A549 (cell line): ENCODE results near the gene SUPT5H. TPM values are rescaled to one million over a fixed set of nuclear protein-coding genes. Genes with fewer than 3 reads are reported as not detected.

Experiments
- ATAC-seq, 2 experiments: fragments of 200-7000 bp in 1 of 2; fragments of >200 bp in 1 of 2; cut with Nextera tagmentation in 1 of 2; cut with Tn5 transposase in 1 of 2; 3 replicates each; pipeline versions ENCODE4 v1.8.0 to v1.9.1; 2018 to 2020; ENCODE audit warnings: mild to moderate bottlenecking in 1 of 2, moderate library complexity in 1 of 2
- CTCF ChIA-PET: fragments of 300-600 bp; sonication (Branson Sonifier 250); formaldehyde crosslinking; extraction: SDS; loops from one replicate; lab custom pipeline; 2021; ENCODE audit warnings: antibody characterized with exemption, inconsistent platforms; lab: Yijun Ruan, JAX
- POLR2A ChIA-PET: fragments of 350-600 bp; formaldehyde crosslinking; extraction: SDS; loops from one replicate; lab custom pipeline; 2021; ENCODE audit warnings: antibody characterized with exemption, inconsistent platforms; lab: Yijun Ruan, JAX
- DNase-seq, 2 experiments: peaks; one replicate each; pipeline versions ENCODE4 v3.0.0 to v3.0.0-alpha.2; 2011 to 2016; ENCODE audit warnings: low read depth in 1 of 2, low spot score in 1 of 2
- FAIRE-seq: peaks from 2 replicates; lab custom pipeline; 2011; peaks lifted over from hg19 to GRCh38; lab: Jason Lieb, UNC
- H3K27ac ChIP-seq, 2 experiments: fragments of >200 bp; sonication (Bioruptor Twin); formaldehyde crosslinking; 3 replicates each; pipeline ENCODE4 v1.5.1; 2016 to 2017
- H3K4me1 ChIP-seq: fragments of >200 bp; sonication (Bioruptor Twin); formaldehyde crosslinking; 3 replicates; pipeline ENCODE4 v1.6.1; 2016
- H3K4me2 ChIP-seq: fragments of >200 bp; sonication (Bioruptor Twin); formaldehyde crosslinking; 3 replicates; pipeline ENCODE4 v1.6.1; 2016
- H3K4me3 ChIP-seq: fragments of >200 bp; sonication (Bioruptor Twin); formaldehyde crosslinking; 3 replicates; pipeline ENCODE4 v1.5.1; 2016
- H3K9me3 ChIP-seq: fragments of >200 bp; sonication (Bioruptor Twin); formaldehyde crosslinking; 3 replicates; pipeline ENCODE4 v1.6.1; 2016
- CBX2 ChIP-seq: fragments of 200-600 bp; sonication (generic); IDR thresholded peaks from 2 replicates; pipeline ENCODE4 v1.6.1; 2016; ENCODE audit warnings: low read depth, mild to moderate bottlenecking, borderline replicate concordance
- CEBPB ChIP-seq, 2 experiments: fragments of >200 bp in 1 of 2; sonication (Bioruptor Twin) in 1 of 2; formaldehyde crosslinking in 1 of 2; IDR thresholded peaks; 2 replicates each; pipeline ENCODE4 v1.6.1; 2012 to 2016
- CHD2 ChIP-seq: fragments of 150-350 bp; IDR thresholded peaks from 2 replicates; pipeline ENCODE4 v1.6.1; 2014; ENCODE audit warnings: low read length; ENCODE audit not compliant: partially characterized antibody
- CHD4 ChIP-seq: fragments of 200-600 bp; sonication (generic); IDR thresholded peaks from 2 replicates; pipeline ENCODE4 v1.6.1; 2016; ENCODE audit warnings: antibody characterized with exemption, mild to moderate bottlenecking, borderline replicate concordance
- E2F6 ChIP-seq: IDR thresholded peaks from 2 replicates; pipeline ENCODE4 v1.6.1; 2012; ENCODE audit warnings: low read depth, borderline replicate concordance
- ESRRA ChIP-seq: fragments of 150-350 bp; IDR thresholded peaks from 2 replicates; pipeline ENCODE4 v1.6.1; 2014; ENCODE audit warnings: mild to moderate bottlenecking, low read length, borderline replicate concordance
- FOSB ChIP-seq: fragments of 250-450 bp; sonication (Bioruptor Pico); IDR thresholded peaks from 2 replicates; pipeline ENCODE4 v1.5.0; 2020; ENCODE audit warnings: mild to moderate bottlenecking, moderate library complexity
- GATA3 ChIP-seq: IDR thresholded peaks from 2 replicates; pipeline ENCODE4 v1.6.1; 2012; ENCODE audit warnings: borderline replicate concordance
- HDAC2 ChIP-seq: fragments of 200-600 bp; sonication (generic); IDR thresholded peaks from 2 replicates; pipeline ENCODE4 v1.6.1; 2016
- HES2 ChIP-seq: fragments of >200 bp; sonication (Bioruptor Twin); formaldehyde crosslinking; IDR thresholded peaks from 2 replicates; pipeline ENCODE4 v1.6.1; 2016
- JUNB ChIP-seq: fragments of >200 bp; sonication (Bioruptor Twin); formaldehyde crosslinking; IDR thresholded peaks from 2 replicates; pipeline ENCODE4 v1.6.1; 2016
- KDM1A ChIP-seq: fragments of 200-600 bp; sonication (generic); IDR thresholded peaks from 2 replicates; pipeline ENCODE4 v1.6.1; 2016; ENCODE audit warnings: low read depth, mild to moderate bottlenecking
- MAZ ChIP-seq: fragments of 150-350 bp; IDR thresholded peaks from 2 replicates; pipeline ENCODE4 v1.6.1; 2014; ENCODE audit warnings: antibody characterized with exemption, low read depth, low read length, borderline replicate concordance
- NR3C1 ChIP-seq: fragments of >200 bp; sonication (Bioruptor Twin); formaldehyde crosslinking; IDR thresholded peaks from 3 replicates; pipeline ENCODE4 v1.6.1; 2017
- POLR2AphosphoS2 ChIP-seq: conservative IDR thresholded peaks from 2 replicates; pipeline ENCODE4 v1.6.1; 2012; ENCODE audit warnings: low read length, improper control_type of control experiment, inconsistent platforms
- REST ChIP-seq: fragments of 200-600 bp; sonication (generic); IDR thresholded peaks from 2 replicates; pipeline ENCODE4 v1.6.1; 2016; ENCODE audit warnings: antibody characterized with exemption, mild to moderate bottlenecking, moderate library complexity
- RNF2 ChIP-seq: fragments of 200-600 bp; sonication (generic); IDR thresholded peaks from 2 replicates; pipeline ENCODE4 v1.6.1; 2016; ENCODE audit warnings: low read depth, mild to moderate bottlenecking, antibody characterized with exemption, moderate library complexity, borderline replicate concordance
- USF2 ChIP-seq: fragments of 450-650 bp; IDR thresholded peaks from 2 replicates; pipeline ENCODE4 v1.6.1; 2014; ENCODE audit warnings: antibody characterized with exemption
- ZFP36 ChIP-seq: fragments of 450-650 bp; IDR thresholded peaks from 2 replicates; pipeline ENCODE4 v1.6.1; 2014; ENCODE audit warnings: borderline replicate concordance; ENCODE audit not compliant: partially characterized antibody
- WGBS: methylation state at CpG from one replicate; pipeline ENCODE4 v1.1.6; 2017; ENCODE audit errors: missing lambda C conversion rate; 5-methylcytosine and 5-hydroxymethylcytosine counted together
- polyA plus RNA-seq, 4 experiments: library from polyadenylated mRNA; depleted of rRNA in 3 of 4; stranded (reverse); fragments of >200 nt; fragmentation: RNase III in 1 of 4; extraction: RNeasy Plus Mini Kit Qiagen cat#74134 plus additional on column Dnase treatment in 1 of 4; gene quantifications; 2 replicates in 3 of 4; 3 replicates in 1 of 4; pipeline ENCODE4 v1.2.3, GENCODE V29; 2011 to 2017

Gene SUPT5H
- polyA plus RNA-seq, 2 of the 4 experiments (the other 2 are of a cell fraction), result 186 to 222 TPM

- TF ChIP-seq REST (no peak), MAZ (no peak)
Measured at GRCh38 chr19:39497996-39498797, 52.8 kb downstream of the SUPT5H start (continued).

GRCh38 chr19:39498798-39499642, 53.6 kb downstream of the SUPT5H start, which contains the start of gene DLL3:
Gene DLL3 (plus strand): TSS chr19:39498947. CDS start chr19:39498975, 28 bp downstream.
- no peaks in the 10 kb centered on the region for H3K9me3 ChIP-seq
- H3K4me1 ChIP-seq, result peaks cover 21% of the 10 kb centered on the region
- H3K27ac ChIP-seq, result peak within 1 kb of the TSS; percentile 10 to 51; a peak in 4 of 6 replicates
- DNase-seq (no peak), FAIRE-seq (no peak), ATAC-seq (peak; percentile 20 to 36; a peak in 5 of 6 replicates)
- peak within 1 kb of the TSS; percentile 92 for H3K4me2 ChIP-seq
- CTCF ChIA-PET, result interaction anchor here (0.6 to 15.8 kb wide), 12 partner anchors 9 to 174 kb away, joined by 3 to 305 read pairs (median 16); partner anchors contain the start of genes EID2, EID2B, SELENOV and TIMM50
- POLR2A ChIA-PET, result interaction anchor here (1.1 to 1.4 kb wide), 2 partner anchors 19 to 58 kb away, joined by 3 read pairs; partner anchors contain the start of gene TIMM50
- no peak for TF ChIP-seq POLR2AphosphoS2
- no peak for TF ChIP-seq NR3C1
- no peak for TF ChIP-seq GATA3
- TF ChIP-seq E2F6, result no peak
- no peak for TF ChIP-seq HDAC2
- no peak for TF ChIP-seq CBX2
- no peak for TF ChIP-seq CHD4
- TF ChIP-seq ZFP36, result no peak
- TF ChIP-seq RNF2, result no peak
- TF ChIP-seq ESRRA, result no peak
- TF ChIP-seq CEBPB (IDR thresholded peaks at IDR 0.05), result no peak
- TF ChIP-seq FOSB (CRISPR knock-in tag), result no peak
- no peak for TF ChIP-seq KDM1A
- TF ChIP-seq JUNB, result no peak
- no peak for TF ChIP-seq REST
- no peak for TF ChIP-seq USF2
- TF ChIP-seq HES2, result no peak
- no peak for TF ChIP-seq CHD2
- 60% methylated on average over 48 of the region's 60 CpGs for WGBS
- peak within 1 kb of the TSS; percentile 32 for H3K4me3 ChIP-seq
